GM12875 (cell line): ENCODE results near the gene IQSEC3.

Experiments used
- H3K4me3 ChIP-seq: one replicate; pipeline ENCODE4 v1.5.1; 2011; ENCODE audit warnings: low read depth, low read length, control low read depth
- CTCF ChIP-seq: IDR thresholded peaks from 2 replicates; pipeline ENCODE4 v1.5.1; 2011; ENCODE audit warnings: low read depth, mild to moderate bottlenecking, control low read depth, inconsistent platforms, low read length, moderate library complexity, borderline replicate concordance; ENCODE audit not compliant: insufficient read depth

The IQSEC3 gene

GRCh38 chr12:153080-153746 lies 86.6 kb downstream of the IQSEC3 start:
- peak; percentile 90 for TF ChIP-seq CTCF
- no peak overlapping the region for H3K4me3 ChIP-seq

GRCh38 chr12:154058-154457 lies 87.5 kb downstream of the IQSEC3 start:
- no peak for TF ChIP-seq CTCF
- no peak overlapping the region for H3K4me3 ChIP-seq

GRCh38 chr12:155006-155405 lies 88.4 kb downstream of the IQSEC3 start:
- no peak for TF ChIP-seq CTCF
- no peak overlapping the region for H3K4me3 ChIP-seq

- no peak for TF ChIP-seq CTCF
- no peak overlapping the region for H3K4me3 ChIP-seq
Measured at GRCh38 chr12:155646-156045, 89.1 kb downstream of the IQSEC3 start.

GRCh38 chr12:156945-157344 lies 90.4 kb downstream of the IQSEC3 start:
- no peak for TF ChIP-seq CTCF

GRCh38 chr12:157644-158043 lies 91.1 kb downstream of the IQSEC3 start:
- no peak overlapping the region for H3K4me3 ChIP-seq
- TF ChIP-seq CTCF: no peak

More at GRCh38 chr12:156945-157344, 90.4 kb downstream of the IQSEC3 start:
- H3K4me3 ChIP-seq: no peak overlapping the region

GRCh38 chr12:159156-159782 lies 92.7 kb downstream of the IQSEC3 start:
- no peak for TF ChIP-seq CTCF

More at GRCh38 chr12:159156-159782, 92.7 kb downstream of the IQSEC3 start:
- no peak overlapping the region for H3K4me3 ChIP-seq
